Fibroblast of skin of right quadriceps (primary cell): ENCODE data around the gene ASRGL1.
"Not testable (repeated sequence)": the region's sequence is repeated elsewhere in the genome, so short reads cannot be mapped to it uniquely, and the experiment has no call there.

ENCODE experiments used
- DNase-seq: peaks from one replicate; pipeline ENCODE4 v3.0.0-alpha.2; 2013

The ASRGL1 gene

DNA sequence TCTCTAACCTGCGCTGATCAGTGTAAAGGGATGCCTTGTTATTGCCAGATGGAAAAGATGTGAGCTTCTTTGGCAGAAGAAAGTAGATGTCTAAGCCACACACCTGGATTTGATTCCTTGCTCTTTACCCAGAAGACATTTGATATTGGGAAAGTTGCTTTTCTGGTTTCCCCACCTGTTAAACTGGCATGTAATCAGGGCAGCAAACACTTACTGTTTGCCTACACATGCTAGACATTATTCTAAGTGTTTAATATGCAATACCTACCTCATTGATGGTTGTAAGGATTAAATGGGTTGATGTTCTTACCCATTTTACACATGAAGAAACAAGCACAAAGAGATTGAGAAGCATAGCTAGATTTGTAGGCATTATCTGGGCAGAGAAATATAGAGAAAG, 16.6 kb downstream of the ASRGL1 start:
- DNase-seq, result no peak

DNA sequence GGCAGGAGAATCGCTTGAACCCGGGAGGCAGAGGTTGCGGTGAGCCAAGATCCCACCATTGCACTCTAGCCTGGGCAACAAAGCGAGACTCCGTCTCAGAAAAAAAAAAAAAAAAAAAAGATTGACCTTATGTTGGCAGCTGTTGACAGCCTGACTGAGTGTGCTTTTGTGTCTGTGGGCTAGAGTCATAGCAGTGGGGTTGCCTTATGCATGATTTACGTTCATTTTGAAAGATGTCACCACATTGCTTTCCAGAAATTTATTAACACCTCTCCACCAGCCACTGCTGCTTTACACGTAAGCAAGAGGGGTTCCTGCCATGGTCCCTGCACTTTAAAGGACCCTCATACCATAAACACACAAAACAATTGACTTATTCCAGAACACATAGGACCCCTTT, 21.0 kb downstream of the ASRGL1 start:
- DNase-seq, result no peak

DNA sequence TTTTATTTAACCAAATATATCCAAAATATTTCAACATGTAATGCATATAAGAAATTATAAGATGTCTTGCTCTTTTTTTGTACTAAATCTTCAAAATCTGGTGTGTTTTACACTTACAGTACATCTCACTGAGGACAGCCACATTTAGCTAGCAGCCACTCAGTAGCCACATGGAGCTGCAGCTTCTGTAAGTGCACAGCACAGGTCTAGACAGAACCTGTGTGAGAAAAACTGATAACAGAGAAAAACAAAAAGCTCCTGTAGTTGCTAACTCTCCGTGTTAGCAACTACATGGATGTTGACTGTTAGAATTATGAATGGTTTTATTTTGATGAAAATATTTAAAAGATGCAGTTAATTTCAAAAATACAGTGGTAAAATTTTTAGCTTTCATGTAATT, 22.2 kb downstream of the ASRGL1 start:
- no peak for DNase-seq

DNA sequence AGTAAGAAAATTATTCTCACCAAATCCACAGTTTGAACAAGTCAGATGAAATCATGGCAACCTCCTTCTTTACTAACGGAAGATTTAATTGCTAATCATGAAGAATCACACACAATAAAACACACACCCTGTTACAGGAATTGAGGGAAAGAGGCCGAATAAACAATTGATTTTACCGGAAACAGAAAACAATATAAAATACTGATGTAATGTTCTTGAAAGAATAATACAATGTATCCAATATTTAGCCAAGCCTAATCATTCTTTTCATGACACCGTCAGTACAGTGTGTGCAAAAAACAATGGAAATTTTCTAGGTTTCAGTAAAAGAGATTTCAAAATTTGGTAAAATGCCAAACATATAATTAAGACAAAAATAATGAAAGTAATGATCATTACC, 23.4 kb downstream of the ASRGL1 start:
- DNase-seq, result no peak

DNA sequence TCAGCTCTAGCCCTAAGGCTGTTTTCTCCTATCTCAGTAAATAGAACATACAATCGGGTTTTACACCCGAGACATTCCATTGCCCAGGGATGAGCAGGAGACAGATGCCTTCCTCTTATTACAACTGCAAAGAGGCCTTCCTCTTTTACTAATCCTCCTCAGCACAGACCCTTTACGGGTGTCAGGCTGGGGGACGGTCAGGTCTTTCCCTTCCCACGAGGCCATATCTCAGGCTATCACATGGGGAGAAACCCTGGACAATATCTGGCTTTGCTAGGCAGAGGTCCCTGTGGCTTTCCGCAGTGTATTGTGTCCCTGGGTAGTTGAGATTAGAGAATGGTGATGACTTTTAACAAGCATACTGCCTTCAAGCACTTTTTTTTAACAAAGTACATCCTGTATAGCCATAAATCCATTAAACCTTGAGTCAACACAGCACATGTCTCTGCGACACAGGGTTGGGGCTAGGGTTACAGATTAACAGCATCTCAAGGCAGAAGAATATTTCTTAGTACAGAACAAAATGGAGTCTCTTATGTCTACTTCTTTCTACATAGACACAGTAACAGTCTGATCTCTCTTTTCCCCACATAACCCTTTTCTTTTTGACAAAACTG, 31.7 kb downstream of the ASRGL1 start:
- DNase-seq, result not testable (repeated sequence)

DNA sequence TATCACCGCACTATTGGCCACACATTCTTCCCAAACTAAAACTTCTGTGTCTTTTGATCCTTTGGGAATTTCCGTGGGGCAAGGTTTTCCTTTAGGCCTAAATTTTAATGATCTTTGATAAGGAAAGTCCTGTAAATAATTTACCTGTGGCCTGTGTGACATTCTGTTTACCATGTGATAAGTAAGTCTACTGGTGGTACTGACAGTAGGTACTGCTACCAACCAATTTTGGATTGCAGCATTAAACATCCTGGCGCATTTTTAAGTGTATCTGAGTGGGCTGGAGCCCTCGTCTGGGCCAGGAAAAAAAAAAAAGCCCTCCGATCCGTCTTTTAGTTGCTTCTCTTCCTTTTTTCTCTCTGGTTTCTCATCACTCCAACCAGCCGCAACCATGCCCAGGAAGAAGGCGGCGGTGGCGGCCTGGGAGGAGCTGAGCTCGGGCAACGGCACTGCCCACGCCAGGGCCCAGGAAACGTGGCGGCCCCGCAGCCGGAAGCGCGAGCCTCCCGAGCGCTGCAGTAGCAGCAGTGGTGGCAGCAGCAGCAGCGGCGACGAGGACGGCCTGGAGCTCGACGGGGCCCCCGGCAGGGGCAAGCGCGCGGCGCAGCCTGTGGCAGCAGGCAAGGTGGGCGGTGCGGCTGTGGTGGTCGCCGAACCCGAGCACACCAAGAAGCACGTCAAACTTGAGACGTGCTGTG, 33.6 kb downstream of the ASRGL1 start:
- DNase-seq, result no peak

DNA sequence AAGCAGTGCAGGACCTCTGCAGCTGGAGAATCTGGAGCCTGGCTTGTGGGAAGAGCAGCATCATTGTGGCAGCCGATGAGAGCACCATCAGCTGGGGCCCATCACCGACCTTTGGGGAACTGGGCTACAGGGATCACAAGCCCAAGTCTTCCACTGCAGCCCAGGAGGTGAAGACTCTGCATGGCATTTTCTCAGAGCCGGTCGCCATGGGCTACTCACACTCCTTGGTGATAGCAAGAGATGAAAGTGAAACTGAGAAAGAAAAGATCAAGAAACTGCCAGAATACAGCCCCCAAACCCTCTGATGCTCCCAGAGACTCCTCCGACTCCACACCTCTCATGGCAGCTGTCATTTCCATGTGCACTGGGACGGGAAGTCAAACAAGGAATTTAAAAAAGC, 35.6 kb downstream of the ASRGL1 start:
- DNase-seq, result no peak

DNA sequence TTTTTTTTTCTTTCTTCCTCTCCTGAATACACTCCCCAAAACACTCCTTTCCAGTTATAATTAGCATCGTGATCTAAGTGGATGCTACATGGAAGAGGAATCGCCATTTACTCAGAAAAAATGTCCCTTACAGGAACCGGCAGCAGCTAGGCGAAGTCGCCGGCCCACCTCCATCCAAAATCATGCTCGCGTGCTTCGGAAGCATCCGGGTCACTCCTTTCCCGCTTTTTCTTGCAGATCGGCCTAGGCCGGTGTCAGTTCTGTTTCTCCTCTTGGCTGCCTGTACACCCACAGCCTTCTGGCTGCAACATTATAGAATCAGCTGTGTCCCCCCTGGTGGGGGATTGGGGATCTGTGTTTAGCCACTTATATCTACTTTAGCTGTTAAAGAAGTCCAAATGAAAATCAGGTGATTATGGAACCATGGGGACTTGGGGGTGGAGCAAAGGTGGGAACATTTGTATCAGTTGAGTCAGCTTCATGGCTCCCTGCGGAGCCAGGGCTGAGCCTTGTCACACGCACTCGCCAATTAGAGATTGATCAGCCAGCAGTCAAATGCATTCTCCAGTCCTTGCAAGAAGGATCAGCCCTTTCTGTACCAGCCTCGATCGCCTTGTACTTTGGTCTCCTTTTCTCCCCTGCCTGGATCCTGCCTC, 36.3 kb downstream of the ASRGL1 start:
- DNase-seq, result no peak

DNA sequence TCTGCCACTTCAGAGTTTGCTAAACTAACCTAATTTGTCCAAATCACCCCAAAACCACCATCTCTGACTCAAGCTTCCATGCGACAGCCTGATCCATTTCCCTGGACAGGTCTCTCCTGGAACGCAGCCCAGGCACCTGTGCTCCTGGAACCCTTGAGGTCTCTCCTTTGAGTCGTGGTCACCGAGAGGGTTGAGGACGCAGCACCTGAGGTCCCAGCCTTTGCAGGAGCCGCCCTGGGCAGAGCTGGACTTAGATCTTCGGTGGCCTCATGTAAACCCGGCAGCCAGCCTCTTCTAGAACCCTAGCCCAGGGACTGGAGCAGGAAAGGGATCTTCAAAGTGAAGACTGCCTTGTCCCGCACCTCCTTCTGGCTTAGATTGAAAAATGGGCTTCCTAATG, 37.6 kb downstream of the ASRGL1 start:
- no peak for DNase-seq

DNA sequence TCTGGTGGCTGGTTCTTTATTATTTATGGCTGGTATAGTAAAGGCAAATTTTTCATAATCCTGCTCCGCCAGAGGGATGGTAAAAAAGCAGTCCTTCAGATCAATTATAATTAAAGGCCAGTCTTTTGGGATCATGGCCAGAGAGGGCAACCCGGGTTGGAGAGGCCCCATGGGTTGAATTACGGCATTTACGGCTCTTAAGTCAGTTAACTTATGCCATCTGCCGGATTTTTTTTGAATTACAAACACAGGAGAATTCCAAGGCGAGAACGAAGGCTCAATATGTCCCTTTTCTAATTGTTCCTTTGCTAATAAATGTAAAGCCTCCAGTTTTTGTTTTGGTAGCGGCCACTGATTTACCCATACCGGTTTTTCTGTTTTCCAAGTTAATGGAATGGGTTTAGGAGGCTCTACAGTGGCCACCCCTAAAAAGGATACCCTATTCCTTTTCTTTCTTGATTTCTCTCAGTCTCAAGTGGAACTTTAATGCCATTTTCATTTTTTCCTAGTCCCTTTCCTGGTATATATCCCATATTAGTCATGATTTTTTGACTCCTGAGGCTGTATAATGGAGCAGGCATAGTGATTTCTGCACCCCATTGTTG, 41.3 kb downstream of the ASRGL1 start:
- DNase-seq, result peak; percentile 39

DNA sequence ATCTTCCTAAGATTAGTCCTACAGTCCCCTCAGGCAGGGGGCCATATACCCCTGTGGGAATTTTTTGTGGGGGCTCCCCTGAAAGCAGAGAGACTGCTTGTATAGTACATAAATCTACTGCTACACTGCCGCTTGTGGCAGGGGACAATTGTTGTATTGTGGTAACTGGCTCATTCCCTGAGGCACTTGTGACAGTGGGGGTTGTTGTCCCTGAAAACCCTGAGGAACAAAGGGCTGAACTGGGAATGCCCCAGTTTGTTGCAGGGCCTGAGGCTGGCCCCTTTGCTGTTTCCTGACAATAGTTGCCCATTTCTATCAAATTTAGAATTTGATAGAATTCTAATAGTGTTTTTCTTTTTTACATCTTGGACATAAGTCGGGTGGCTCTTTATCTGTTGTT, 42.3 kb downstream of the ASRGL1 start:
- DNase-seq, result not testable (repeated sequence)

DNA sequence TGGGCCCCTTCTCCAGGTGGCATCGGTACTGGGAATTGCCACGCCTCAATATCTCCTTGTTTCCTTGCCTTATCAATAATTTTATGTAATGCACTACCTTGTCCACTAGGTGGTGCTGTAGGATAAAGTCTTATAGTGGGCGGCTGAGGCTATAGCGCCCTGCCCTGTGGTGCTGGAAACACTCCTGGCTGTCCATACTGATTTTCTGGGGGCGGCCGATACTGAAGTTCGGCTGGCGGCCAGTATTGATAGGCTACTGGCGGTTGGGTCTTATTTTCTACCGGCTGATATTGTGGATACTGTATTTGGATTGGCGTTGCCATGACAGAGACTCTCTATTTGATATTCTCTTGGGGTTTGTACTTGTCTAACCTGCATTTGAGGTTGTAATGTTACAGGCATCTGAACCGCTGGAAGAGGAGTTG, 43.6 kb downstream of the ASRGL1 start:
- peak; percentile 66 for DNase-seq

DNA sequence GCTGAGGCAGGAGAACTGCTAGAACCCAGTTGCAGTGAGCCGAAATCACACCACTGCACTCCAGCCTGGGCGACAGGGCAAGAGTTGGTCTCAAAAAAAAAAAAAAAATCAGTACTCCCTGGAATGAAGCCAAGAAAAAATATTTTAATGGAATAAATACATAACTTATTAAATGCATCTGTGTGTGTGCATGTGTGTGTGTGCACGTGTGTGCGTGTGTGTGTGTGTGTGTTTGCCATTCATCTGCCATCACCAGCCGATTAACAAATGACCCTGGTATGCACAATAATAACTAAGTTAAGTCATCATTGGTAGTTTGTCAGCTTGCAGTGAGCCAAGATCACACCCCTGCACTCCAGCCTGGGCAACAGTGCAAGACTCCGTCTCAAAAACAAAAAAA, 46.6 kb downstream of the ASRGL1 start:
- no peak for DNase-seq

DNA sequence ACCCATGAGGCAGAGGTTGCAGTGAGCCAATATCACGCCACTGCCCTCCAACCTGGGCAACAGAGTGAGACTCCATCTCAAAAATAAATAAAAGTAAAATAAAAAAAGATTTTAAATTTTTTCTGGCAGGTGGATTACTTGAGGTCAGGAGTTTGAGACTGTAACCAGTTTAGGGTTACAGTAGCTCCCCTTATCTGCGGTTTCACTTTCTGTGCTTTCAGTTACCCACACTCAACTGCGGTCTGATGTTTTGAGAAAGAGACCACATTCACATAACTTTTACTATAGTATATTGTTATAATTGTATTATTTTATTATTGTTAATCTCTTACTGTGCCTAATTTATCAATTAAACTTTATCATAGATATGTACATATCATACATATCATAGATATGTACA, 48.8 kb downstream of the ASRGL1 start:
- not testable (repeated sequence) for DNase-seq

DNA sequence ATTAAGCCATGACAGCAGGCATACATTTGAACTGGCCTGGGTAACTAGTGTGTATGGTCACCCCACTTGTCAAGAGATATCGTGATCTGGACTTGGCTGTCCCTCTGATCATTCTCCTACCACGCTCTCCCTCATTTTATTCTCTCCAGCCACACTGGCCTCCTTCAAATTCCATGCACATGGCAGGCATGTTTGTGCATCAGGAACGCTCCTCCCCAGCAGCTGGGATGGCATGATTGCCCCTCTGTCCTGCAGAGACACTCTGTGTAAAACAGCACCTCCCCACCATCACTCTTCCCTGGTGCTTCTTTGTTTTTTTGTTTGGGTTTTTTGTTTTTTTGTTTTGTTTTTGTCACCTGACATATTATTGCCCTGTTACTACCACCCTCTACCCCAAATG, 50.1 kb downstream of the ASRGL1 start:
- no peak for DNase-seq

DNA sequence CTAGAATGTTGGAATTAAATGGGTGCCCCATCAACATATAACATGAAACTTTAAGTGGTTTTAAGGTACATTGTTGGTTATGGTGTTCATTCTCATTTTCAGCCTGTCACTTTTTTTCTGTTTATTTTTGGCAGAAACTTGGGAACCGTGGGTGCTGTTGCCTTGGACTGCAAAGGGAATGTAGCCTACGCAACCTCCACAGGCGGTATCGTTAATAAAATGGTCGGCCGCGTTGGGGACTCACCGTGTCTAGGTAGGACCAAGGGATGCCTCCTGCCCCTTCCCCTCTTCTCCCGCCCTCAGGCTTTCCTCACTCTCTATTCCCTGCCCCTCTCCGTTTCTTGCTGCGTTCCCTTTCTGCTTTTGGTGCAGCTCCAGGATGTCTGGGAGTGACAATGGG, 51.8 kb downstream of the ASRGL1 start:
- no peak for DNase-seq

DNA sequence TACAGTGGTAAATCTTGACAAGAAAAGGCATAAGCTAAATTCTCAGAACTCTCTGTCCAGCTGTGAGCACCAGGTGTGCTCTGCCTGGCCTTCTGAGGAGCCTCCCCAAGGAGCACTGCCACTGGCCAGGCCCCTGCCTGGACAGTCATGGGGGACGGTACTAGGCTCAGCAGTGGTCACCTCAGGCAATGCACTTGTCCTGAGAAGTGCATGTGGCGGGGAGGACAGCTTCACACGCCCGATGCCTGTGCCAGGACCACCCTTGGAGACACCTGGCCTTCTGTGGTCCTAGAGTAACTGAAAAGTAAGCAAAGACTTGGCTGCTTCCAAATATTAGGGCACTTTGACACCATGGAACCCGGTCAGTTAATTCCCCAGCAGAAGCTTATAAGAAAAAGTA, 53.0 kb downstream of the ASRGL1 start:
- no peak for DNase-seq

DNA sequence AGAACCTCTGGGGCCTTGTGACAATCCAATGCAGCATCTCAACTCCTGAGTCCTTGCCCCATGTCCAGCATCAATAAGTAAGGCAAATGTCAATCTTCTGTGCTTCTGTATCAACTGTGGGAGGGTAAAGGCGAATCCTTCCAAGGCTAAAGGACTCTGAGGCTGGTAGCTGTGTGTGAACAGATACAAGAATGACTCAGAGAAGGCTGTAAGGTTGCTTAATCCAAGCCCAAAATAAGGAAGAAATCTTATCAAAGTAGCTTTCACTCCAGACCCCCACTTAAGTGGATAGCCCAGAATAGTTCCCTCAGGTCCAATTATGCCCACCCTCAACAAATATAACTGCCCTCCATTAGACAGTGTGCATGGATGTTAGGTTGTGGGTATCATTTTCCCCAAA, 53.5 kb downstream of the ASRGL1 start:
- DNase-seq, result no peak

DNA sequence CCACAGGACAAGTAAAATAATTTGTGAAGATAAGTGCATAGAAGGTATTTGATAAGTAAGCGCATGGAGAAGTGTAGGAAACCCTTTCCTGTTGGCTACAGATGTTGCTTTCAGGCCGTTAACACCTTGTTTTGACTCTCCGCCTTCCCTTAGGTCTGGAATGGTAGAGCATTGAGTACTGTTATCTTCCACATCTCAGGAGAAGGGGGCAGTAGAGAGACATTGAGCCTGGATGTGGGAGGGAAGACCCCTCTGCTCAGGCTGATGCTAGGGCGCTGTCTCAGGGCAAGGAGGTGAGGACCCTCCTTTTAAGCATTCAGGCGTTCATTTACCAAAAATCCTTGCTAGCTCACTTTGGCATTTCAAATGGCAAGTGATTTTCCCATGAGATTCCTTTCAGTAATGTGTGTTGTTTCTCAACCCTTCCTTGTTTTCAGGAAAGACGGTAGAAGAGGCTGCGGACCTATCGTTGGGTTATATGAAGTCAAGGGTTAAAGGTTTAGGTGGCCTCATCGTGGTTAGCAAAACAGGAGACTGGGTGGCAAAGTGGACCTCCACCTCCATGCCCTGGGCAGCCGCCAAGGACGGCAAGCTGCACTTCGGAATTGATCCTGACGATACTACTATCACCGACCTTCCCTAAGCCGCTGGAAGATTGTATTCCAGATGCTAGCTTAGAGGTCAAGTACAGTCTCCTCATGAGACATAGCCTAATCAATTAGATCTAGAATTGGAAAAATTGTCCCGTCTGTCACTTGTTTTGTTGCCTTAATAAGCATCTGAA, 54.6 kb downstream of the ASRGL1 start:
- DNase-seq, result no peak

DNA sequence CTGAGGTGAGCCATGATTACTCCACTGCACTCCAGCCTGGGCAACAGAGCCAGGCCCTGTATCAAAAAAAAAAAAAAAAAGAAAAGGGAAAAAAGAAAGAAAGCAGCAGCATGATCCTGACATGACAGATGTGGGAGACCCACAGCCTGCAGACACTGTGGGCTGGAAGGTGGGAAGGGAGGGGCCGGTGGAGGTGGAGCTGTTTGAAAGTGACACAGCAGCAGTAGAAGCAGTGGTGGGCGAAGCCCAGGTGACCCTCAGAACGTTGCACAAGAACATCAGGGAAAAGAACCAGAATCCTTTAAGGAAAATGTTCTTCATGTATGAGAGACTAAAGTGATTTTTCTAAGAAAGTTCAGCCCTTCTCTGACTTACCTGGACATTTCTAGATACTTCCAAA, 55.3 kb downstream of the ASRGL1 start:
- DNase-seq, result no peak

DNA sequence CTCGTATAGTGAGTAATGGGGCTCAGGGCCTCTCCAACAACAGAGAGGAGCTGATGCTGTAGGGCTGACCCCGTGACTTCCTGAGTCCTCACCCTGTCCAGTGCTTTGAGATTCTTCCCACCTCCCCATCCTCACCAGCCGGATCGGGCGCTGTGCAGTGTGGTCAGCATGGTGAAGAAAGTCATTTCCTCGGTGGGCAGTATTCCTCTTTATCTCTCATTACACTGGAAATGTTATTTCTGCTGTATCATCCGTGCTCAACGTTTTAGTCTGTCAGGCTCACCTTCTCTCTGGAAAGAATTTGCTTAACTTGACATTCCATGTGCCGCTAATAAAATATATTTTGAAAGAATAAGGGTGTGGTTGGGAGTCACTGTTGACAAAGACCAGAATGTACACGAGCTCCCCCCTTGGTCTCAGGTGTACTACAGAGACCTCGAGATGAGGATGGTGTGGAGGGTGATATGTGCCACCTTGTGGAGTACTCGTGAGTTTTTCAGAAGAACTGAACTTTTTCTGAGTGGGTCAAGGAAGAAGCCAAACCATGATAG, 55.9 kb downstream of the ASRGL1 start:
- DNase-seq, result no peak

DNA sequence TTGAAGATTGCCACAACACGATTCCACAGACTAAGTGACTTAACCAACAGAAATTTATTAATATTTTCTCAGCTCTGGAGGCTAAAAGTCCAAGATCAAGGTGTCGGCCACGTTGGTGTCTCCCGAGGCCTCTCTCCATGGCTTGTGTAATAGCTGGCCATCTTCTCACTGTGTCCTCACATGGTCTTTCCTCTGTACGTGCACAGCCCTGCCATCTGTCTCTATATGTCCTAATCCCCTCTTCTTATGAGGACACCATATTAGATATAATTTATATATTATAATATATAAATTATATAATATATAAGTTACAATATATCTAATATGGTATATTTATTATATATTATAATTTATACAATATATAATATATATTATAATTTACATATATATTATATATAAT, 56.5 kb downstream of the ASRGL1 start:
- no peak for DNase-seq
